Glutamatergic neuron (in vitro differentiated cells): ENCODE measurements around the gene NYAP1. TPM values are rescaled to one million over a fixed set of nuclear protein-coding genes. Genes with fewer than 3 reads are reported as not detected.
"Not testable (repeated sequence)": the region's sequence is repeated elsewhere in the genome, so short reads cannot be mapped to it uniquely, and the experiment has no call there.

Source experiments
- DNase-seq: peaks from one replicate; pipeline ENCODE4 v3.0.0; 2022
- H3K27ac Mint-ChIP-seq: one replicate; pipeline ENCODE4 v1.8.0; 2020; ENCODE audit warnings: mild to moderate bottlenecking, mixed read lengths, inconsistent platforms; ENCODE audit not compliant: unreplicated experiment
- H3K27me3 Mint-ChIP-seq: one replicate; pipeline ENCODE4 v1.8.0; 2020; ENCODE audit warnings: mild to moderate bottlenecking, moderate library complexity, mixed read lengths, inconsistent platforms; ENCODE audit not compliant: unreplicated experiment
- H3K36me3 Mint-ChIP-seq: one replicate; pipeline ENCODE4 v1.8.0; 2020; ENCODE audit warnings: mild to moderate bottlenecking, mixed read lengths, inconsistent platforms; ENCODE audit not compliant: unreplicated experiment
- H3K4me1 Mint-ChIP-seq: one replicate; pipeline ENCODE4 v1.8.0; 2020; ENCODE audit warnings: mild to moderate bottlenecking, low read depth, mixed read lengths, inconsistent platforms; ENCODE audit not compliant: unreplicated experiment
- H3K4me3 Mint-ChIP-seq: one replicate; pipeline ENCODE4 v1.8.0; 2020; ENCODE audit warnings: mild to moderate bottlenecking, mixed read lengths, inconsistent platforms; ENCODE audit not compliant: unreplicated experiment
- H3K9me3 Mint-ChIP-seq: one replicate; pipeline ENCODE4 v1.8.0; 2020; ENCODE audit warnings: mild to moderate bottlenecking, moderate library complexity, mixed read lengths, inconsistent platforms; ENCODE audit not compliant: unreplicated experiment
- total RNA-seq: library from RNA; stranded (reverse); fragmentation: NEBNext Ultra II Directional; extraction: Animal tissue kit (Norgen Biotek cat#: 25700); gene quantifications from one replicate; pipeline ENCODE4 v1.2.1, GENCODE V29; 2021; ENCODE audit not compliant: unreplicated experiment
- TF ChIP-seq, protein P1 (sequence below): fragments of 200-600 bp; sonication (generic); IDR thresholded peaks from one replicate; pipeline ENCODE4 v1.5.0; 2021; ENCODE audit not compliant: partially characterized antibody, unreplicated experiment

The NYAP1 gene
- total RNA-seq, 1 donor from 2014 or later: 36.6 TPM

DNA sequence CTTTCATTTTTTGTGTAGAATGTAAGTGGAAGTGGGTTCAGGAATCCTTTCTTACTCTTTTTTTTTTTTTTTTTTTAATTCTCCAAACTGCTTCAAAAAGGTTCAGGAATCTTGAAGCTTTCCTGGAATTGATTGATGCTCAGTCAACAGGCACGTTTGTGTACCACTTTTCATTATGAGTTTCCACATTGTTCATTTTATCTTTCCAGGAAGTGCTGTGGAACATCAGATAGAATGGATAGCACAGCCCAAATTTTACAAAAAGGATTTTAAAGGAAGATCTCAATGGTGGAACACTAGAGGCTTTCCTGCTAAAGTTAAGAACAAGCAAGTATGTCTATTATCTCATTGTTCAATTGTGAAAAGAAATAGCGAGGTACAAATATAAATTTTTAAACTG, 45.6 kb upstream of the NYAP1 start:
- Mint-ChIP-seq H3K4me1 (peaks cover 8% of the 10 kb centered on the region), H3K36me3 (no peaks in the 10 kb centered on the region), H3K27me3 (peaks cover 5% of the 10 kb centered on the region), H3K9me3 (peaks cover 8% of the 10 kb centered on the region), H3K27ac (no peak overlapping the region), H3K4me3 (no peak overlapping the region)
- DNase-seq: no peak
- TF ChIP-seq, protein P1, sequence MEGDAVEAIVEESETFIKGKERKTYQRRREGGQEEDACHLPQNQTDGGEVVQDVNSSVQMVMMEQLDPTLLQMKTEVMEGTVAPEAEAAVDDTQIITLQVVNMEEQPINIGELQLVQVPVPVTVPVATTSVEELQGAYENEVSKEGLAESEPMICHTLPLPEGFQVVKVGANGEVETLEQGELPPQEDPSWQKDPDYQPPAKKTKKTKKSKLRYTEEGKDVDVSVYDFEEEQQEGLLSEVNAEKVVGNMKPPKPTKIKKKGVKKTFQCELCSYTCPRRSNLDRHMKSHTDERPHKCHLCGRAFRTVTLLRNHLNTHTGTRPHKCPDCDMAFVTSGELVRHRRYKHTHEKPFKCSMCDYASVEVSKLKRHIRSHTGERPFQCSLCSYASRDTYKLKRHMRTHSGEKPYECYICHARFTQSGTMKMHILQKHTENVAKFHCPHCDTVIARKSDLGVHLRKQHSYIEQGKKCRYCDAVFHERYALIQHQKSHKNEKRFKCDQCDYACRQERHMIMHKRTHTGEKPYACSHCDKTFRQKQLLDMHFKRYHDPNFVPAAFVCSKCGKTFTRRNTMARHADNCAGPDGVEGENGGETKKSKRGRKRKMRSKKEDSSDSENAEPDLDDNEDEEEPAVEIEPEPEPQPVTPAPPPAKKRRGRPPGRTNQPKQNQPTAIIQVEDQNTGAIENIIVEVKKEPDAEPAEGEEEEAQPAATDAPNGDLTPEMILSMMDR: no peak

DNA sequence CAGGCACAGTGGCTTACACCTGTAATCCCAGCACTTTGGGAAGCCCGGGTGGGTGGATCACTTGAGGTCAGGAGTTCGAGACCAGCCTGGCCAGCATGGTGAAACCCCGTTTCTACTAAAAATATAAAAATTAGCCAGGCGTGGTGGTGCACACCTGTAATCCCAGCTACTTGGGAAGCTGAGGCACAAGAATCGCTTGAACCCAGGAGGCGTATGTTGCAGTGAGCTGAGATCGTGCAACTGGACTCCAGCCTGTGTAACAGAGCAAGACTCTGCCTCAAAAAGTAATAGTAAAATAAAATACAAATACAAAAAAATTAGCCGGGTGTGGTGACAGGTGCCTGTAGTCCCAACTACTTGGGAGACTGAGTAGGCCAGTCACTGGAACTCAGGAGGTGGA, 45.0 kb upstream of the NYAP1 start:
- not testable (repeated sequence) for H3K4me1 Mint-ChIP-seq, H3K9me3 Mint-ChIP-seq

DNA sequence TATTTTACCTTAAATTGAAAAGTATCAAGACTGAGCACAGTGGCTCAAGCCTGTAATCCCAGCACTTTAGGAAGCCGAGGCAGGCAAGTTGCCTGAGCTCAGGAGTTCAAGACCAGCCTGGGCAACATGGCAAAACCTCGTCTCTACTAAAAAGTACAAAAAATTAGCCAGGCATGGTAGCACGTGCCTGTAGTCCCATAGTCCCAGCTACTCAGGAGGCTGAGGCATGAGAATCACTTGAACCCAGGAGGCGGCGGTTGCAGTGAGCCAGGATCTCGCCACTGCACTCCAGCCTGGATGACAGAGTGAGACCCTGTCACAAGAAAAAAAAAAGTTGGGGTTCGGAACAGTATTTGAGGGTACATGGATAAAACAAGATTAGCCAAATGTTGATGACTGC, 44.5 kb upstream of the NYAP1 start:
- not testable (repeated sequence) for H3K36me3 Mint-ChIP-seq, H3K4me3 Mint-ChIP-seq, H3K9me3 Mint-ChIP-seq, H3K4me1 Mint-ChIP-seq, DNase-seq, H3K27me3 Mint-ChIP-seq, H3K27ac Mint-ChIP-seq

More for the DNA sequence above, 45.0 kb upstream of the NYAP1 start:
- DNase-seq, H3K27ac Mint-ChIP-seq, H3K27me3 Mint-ChIP-seq, H3K36me3 Mint-ChIP-seq, H3K4me3 Mint-ChIP-seq: not testable (repeated sequence)

DNA sequence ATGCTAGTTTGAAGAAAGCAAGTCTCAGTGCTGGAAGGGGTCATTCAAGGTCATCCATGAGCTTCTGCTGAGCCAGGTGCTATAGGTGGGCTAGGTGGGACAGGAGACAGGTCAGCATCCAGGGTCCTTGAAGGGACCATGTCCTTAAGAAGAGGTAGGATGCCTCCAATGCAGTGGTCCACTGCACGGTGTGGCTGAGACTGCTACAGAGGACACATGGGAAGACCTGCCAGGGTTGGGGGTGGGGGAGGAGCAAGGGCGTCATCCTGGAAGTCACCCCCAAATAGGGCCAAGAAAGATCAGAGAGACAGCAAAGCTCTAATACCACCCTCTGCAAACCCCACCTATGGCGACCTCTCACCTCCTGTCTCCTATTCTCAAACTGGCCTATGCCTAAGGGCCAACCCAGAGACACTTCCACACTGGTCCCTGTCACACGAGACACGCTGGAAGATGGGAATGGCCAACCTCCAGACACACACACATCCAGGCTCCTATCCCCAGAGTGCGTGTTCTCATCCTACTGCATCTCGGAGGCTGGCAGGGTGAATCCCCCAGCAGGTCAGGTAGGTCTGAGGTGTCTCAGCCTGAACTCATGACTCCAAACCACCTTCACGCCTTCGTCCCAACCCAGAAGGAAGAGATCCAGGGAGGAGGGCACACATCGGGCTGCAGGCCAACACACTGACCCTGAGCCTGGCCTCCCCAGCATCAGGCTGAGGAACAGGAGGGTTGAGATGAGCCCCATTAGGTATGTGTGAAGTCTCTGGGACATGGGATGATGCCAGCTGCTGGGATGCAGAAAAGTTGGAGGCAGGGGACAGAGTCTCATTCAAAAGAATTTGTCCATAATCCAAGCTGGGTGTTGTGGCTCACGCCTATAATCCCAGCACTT, 41.8 kb upstream of the NYAP1 start:
- no peaks in the 10 kb centered on the region for H3K9me3 Mint-ChIP-seq
- no peak overlapping the region for H3K27ac Mint-ChIP-seq
- H3K4me3 Mint-ChIP-seq: no peak overlapping the region
- H3K4me1 Mint-ChIP-seq: peaks cover 2% of the 10 kb centered on the region
- H3K27me3 Mint-ChIP-seq: peaks cover 3% of the 10 kb centered on the region
- TF ChIP-seq, protein P1: no peak
- H3K36me3 Mint-ChIP-seq: no peaks in the 10 kb centered on the region
- DNase-seq: no peak

DNA sequence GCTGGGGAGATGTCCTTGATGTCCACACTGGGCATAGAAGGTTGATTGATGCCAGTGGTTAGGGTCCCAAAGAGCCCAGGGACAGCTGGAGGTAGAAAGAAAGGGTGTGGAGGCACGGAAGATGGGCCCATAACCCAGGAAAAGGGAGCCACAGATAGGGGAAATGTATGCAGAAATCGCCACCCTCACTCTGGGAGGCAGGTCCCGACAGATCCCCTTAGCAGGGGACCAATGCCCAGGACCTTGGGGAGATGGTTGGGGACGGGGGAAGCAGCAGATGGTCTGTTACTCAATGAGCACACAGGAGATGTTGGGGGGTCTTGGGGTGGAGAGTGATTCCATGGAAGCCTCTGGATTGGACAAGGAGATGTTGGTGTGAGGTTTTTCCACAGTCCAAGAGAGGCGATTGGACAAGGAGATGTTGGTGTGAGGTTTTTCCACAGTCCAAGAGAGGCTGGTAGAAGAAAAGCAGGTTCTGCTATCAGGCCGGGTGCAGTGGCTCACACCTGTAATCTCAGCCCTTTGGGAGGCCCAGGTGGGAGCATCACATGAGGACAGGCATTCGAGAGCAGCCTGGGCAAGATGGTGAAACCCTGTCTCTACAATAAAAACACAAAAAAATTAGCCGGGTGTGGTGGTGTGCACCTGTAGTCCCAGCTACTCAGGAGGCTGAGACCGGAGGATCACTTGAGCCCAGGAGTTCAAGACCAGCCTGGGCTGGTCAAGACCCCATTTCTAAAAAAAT, 40.5 kb upstream of the NYAP1 start:
- Mint-ChIP-seq H3K4me1 (peaks cover 2% of the 10 kb centered on the region), H3K27me3 (peaks cover 3% of the 10 kb centered on the region), H3K36me3 (no peaks in the 10 kb centered on the region), H3K4me3 (no peak overlapping the region), H3K9me3 (no peaks in the 10 kb centered on the region), H3K27ac (peak overlapping the region; percentile 69)
- DNase-seq: no peak
- TF ChIP-seq, protein P1: no peak
